Middle frontal gyrus (tissue), 1 donor: ENCODE measurements around the gene LILRB3.
A peak's percentile ranks its signal among the peaks of the same experiment; 100 is the strongest.
"Not testable (repeated sequence)": the region's sequence is repeated elsewhere in the genome, so short reads cannot be mapped to it uniquely, and the experiment has no call there.

ENCODE experiments used
- DNase-seq: peaks from one replicate; pipeline ENCODE4 v3.0.0-alpha.2; 2015; ENCODE audit warnings: low spot score; ENCODE audit errors: extremely low spot score

The LILRB3 gene

GRCh38 chr19:54191011-54191810, 31.6 kb downstream of the LILRB3 start, which contains the start of gene TSEN34:
Gene TSEN34 (plus strand): TSS chr19:54191308. CDS start chr19:54191365, 57 bp downstream.
- DNase-seq, result peak; percentile 71

GRCh38 chr19:54190503-54191010, 32.2 kb downstream of the LILRB3 start:
- peak; percentile 98 for DNase-seq

DNA sequence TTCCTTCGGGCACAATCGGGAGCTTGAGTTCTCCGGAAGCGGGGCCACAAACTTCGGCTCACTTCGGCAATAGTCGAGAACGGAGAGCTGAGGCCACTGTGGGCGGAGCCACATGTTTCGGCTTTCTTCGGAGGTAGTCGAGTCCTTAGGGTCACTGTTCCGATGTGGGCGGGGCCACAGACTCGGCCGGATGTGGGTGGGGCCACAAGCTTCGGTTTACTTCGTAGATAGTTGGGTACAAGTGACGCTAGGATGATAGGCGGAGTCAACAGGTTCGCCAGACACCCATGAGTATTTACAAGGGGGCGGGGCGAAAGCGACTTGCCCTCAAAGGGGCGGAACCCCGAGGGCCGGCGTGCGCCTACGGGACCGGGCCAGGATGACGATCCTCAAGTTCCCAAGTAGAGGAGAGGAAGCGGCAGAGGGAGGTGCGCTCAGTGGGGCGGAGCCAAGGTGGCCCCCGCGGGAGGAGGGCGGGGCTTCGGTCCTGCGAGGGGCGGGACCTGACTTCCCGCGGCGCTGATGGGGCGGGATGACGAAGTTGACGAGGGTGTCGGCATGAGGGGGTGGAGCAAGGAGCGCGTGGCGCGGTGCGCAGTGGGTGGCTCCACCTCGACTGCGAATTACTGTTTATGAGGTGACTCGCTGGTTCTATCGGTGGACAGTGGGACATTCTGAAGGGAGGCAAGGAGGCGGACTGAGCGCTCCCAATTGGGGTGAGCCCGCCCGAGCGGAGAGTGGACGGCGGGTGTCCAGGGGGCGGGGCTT, 32.9 kb downstream of the LILRB3 start:
- peak; percentile 100 for DNase-seq

- DNase-seq, result no peak
Observed at GRCh38 chr19:54189145-54189734, 33.6 kb downstream of the LILRB3 start, which contains the start of gene MBOAT7. Gene MBOAT7 (minus strand): TSS chr19:54189580. CDS start chr19:54188508, 1,072 bp downstream.

DNA sequence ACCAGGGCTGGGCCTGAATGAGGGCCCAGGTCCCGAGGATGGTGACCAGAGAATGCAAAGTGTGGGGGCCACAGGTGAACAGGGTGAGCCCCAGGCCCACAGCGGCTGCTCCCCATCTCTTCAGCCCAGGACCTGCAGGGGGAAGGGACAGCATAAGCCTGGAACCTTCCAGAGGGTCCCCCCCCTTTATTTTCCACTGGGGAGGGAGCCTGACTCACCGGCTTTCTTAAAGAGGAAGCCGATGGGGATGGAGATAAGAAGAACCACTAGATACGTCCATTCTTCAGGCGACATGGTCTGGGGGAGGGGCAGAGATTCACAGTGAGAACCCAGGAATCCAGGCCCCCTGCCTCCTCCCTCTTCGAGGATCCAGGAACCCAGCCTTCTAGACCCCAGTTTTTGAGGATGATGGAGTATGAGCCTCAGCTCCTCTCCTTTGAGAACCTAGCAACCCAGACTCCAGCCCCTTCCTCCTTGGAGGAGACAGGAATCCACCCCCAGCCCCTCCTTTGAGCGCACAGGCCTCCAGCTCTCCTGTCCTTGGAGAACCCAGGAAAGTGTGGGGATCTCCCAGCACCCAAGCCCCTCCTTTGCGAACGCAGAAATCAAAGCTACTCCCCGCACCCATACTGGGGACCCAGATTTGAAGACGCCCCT, 34.5 kb downstream of the LILRB3 start:
- no peak for DNase-seq

GRCh38 chr19:54186934-54187381, 35.8 kb downstream of the LILRB3 start:
- DNase-seq, result no peak

DNA sequence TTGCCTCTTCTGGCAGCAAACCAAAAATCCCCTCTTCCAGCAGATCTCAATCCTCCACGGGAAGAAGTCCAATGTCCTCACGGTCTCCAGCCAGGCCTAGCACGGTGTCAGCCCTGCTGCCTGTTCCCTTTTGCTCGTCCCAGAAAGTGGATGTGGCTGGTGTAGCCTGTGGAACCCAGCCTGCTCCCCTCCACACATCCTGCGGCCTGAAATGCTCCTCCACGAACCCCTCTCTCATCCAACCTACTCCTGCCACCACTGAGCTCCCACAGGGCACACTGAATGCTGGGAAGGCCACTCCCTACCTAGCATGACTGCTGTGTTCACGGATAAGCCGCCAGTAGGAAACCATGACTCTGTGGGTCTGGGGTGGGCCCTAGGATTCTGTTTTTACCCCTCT, 36.5 kb downstream of the LILRB3 start:
- no peak for DNase-seq

GRCh38 chr19:54183431-54183830, 39.4 kb downstream of the LILRB3 start:
- DNase-seq, result no peak

GRCh38 chr19:54181894-54182293, 40.9 kb downstream of the LILRB3 start:
- DNase-seq, result not testable (repeated sequence)

DNA sequence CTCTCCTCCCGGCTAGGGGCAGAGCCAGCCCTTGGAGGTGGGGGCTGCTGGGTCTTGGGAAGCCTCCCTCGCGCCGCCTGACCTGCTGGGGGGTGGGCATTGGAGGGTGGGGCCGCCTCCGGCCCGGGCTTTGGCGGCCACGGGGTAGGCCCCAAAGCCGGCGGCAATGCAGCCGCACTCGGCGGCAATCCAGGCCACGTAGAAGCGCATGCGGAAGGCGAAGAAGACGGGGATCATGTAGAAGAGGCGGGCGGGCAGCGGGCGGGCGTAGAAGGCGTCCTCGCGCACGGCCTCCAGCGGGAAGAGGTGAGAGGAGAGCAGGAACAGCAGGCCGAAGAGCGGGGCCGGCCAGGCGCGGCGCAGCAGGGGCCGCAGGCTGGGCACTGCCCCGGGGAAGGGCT, 42.1 kb downstream of the LILRB3 start:
- DNase-seq, result no peak

DNA sequence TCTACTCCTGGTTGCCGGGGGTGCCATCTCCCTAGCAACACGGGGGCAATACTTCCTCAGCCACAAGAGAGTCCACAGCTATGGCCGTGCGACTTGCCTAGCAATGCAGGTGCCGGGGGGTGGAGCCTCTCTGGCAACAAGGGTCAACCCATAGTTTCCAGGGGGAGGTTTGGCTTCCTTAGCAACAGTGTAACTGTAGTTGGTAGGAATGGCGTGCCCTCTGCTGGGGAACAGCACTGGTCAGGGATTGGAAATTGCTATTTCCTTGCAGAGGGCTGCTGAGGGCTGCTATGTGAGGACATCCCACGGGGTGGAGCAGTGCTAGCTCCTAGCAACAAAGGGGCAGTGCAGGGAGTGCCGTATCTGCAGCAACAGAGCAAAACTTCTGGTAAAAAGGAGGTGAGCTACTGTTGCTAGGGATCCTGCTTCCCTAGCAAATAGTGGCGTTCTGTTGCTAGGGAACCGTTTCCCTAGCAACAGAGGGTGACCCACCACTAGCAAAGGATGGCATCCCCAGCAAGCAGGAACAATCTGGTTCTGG, 42.8 kb downstream of the LILRB3 start:
- no peak for DNase-seq

DNA sequence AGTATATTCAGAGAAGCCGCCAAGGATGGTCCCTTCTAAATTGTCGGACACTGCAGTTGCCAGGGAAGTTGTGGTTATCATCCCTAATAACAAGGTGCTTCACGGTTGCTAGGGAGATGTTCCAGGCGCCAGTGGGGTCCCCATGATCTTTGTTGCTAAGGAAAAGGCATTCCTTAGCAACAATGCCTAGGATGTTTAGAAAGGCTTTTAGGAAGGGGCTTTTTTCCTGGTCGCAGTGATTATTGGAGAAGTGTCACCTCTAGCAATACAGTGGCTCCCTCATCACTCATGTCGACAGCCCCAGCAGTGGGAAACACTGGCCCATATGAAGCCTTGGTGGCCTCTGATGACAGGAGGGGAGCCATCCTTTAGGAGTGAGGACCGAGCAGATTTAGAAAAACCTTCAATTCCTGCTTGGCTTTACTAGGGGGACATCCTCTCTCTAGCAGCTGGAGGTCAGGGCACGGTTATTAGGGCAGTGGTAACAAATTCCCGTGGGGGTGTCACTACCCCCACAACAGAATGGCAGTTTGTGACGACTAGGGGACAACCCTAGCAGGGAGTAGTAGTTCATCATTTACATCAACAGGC, 43.5 kb downstream of the LILRB3 start:
- DNase-seq, result no peak

DNA sequence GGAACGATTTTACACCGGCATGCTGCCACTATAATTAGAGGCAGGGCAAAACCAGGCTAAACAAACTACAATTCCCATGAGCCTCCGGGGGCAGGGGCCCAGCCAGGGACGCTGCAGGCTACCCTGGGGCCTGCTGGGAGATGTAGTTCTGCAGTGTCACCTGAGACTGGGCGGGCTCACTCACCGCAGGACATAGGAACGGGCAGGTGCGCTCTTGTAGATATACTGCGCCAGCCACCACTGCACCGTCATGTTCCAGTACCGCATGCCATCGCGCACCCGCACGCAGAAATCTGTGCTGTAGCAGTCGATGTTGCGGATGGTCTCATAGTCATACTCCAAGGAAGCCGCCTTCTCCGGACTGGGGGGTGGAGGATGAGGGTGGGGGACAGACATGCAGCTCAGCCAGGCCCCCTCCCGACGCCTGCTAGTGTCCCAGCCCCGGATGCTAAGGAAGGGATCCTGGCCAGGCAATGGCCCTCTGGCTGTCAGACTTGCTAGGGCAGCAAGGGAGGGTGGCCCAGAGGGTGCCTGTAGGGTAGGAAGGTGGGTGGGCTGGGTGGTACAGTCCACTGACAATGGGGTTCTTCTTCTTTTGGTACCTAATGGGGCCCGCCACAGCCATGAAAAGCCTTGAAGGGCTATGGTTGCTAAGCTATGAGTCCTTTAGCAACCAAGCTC, 44.1 kb downstream of the LILRB3 start:
- DNase-seq, result no peak

DNA sequence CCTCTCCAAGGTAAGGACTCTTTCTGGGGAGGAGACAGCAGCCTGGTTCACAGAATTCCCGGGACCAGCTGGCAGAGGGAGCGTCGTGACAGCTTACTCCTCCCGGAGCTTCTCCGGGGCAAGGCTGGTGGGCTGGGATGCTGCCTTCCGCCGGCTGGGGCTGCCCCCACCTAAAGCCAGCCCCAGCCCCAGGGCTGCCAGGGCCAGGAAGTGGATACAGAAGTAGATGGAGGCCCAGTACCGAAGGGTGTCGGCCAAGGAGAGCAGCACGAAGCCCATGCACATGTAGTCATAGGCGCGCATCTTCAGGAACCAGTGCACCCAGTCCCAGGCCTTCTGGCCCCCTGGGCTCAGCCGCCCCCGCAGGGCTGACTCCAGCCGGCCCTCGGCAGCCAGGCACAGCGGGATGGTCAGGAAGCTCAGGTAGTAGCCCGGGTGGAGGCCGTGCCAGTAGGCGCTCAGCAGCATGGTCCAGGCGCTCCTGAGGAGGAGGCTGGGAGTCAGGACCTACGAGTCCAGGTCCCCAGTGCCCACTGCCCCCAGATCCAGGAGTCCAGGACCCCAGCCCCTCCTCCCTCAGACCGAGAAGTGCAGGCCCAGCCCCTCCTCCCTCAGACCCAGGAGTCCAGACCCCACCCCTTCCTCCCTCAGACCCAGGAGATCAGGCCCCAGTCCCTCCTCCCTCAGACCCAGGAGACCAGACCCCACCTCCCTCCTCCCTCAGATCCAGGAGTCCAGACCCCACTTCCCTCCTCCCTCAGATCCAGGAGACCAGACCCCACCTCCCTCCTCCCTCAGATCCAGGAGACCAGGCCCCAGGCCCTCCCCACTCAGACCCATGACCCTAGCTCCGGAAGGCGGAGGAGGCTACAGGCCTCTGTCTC, 48.6 kb downstream of the LILRB3 start:
- DNase-seq, result no peak

- no peak for DNase-seq
Observed at GRCh38 chr19:54173359-54173699, 49.5 kb downstream of the LILRB3 start.

DNA sequence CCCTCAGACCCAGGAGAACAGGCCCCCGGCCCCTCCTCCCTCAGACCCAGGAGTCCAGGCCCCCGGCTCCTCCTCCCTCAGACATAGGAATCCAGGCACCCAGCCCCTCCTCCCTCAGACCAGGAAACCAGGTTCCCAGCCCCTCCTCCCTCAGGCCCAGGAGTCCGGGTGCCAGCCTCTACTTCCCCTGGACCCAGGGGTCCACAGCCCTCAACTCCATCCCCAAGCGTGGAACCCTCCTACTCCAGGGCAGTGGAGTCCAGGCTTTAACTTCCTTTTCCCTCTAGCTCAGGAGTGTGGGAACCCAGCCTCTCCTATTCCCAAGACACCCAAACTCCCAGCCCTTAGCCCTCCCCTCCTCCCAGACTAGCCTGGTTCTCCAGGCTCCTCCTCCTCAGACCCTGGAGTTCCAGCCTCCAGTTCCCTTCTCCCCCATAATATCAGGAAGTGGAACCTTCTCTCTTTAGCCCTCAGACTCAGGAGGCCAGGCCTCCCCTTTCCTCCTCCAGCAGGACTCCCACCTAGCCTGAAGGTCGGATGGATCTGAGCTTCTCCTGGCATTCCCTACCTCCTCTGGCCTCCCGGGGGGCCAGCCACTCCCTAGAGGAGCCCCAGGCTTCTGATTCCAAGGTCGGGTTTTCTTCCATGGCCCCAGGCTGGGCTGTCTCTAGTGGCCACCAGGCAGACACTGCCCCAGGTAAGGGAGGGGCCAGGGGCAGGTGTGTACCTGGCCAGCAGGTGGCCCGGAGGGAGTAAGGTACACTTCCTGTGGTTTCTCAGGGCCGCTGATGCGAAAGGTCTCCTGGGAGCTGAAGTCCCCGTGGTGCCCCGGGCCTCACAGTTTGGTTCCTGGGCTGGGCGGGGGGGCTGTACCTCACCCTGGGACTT, 50.1 kb downstream of the LILRB3 start, which contains the start of gene TMC4:
Gene TMC4, minus strand, starts transcription at position 690 of the 888 bp plus-strand sequence. Its CDS starts 43 bp downstream, at position 647.
- DNase-seq, result no peak

- DNase-seq, result not testable (repeated sequence)
Observed at GRCh38 chr19:54171736-54172431, 50.9 kb downstream of the LILRB3 start.
